B cell (primary cell): Measurements from ENCODE around the gene METAP1D. TPM values are rescaled to one million over a fixed set of nuclear protein-coding genes. Genes with fewer than 3 reads are reported as not detected.

Experiments used
- ATAC-seq: fragments of 200-7000 bp; cut with Tn5 transposase; one replicate; pipeline ENCODE4 v1.10.0; 2021; ENCODE audit warnings: low read depth, mild to moderate bottlenecking, moderate number of reproducible peaks, moderate library complexity
- CTCF ChIA-PET: fragments of 350-600 bp; sonication (Branson Sonifier 250); formaldehyde crosslinking; loops from one replicate; lab custom pipeline; 2021; ENCODE audit warnings: antibody characterized with exemption, inconsistent platforms; lab: Charles Lee
- POLR2A ChIA-PET: fragments of 350-600 bp; sonication (Branson Sonifier 250); formaldehyde crosslinking; loops from one replicate; lab custom pipeline; 2021; ENCODE audit warnings: antibody characterized with exemption; lab: Charles Lee
- DNase-seq: peaks from one replicate; pipeline ENCODE4 v3.0.0; 2013
- H2AFZ ChIP-seq: 2 replicates; pipeline ENCODE4 v1.6.1; 2012; ENCODE audit warnings: mild to moderate bottlenecking, low read depth, low read length; ENCODE audit not compliant: insufficient read depth, poor library complexity, severe bottlenecking
- H3K27ac ChIP-seq, 2 donors: 1 replicate in 1 of 2; 2 replicates in 1 of 2; pipeline ENCODE4 v1.5.1; 2012 to 2013; ENCODE audit warnings: low read length in 2 of 2, mild to moderate bottlenecking in 2 of 2, moderate library complexity in 1 of 2
- H3K27me3 ChIP-seq, 4 experiments: fragments of 200-600 bp in 1 of 4; sonication (generic) in 1 of 4; replicated peaks in 1 of 4; 1 replicate in 2 of 4; 2 replicates in 2 of 4; pipeline versions ENCODE4 v1.6.1 to v1.7.0; 2013 to 2016; ENCODE audit warnings: low read length in 3 of 4, mild to moderate bottlenecking in 2 of 4, mixed read lengths in 1 of 4, moderate library complexity in 1 of 4; ENCODE audit not compliant: insufficient read depth in 4 of 4, control insufficient read depth in 3 of 4; ENCODE audit errors: control extremely low read depth in 1 of 4
- H3K36me3 ChIP-seq, 2 experiments: replicated peaks in 1 of 2; 1 replicate in 1 of 2; 2 replicates in 1 of 2; pipeline versions ENCODE4 v1.6.1 to v1.7.1; 2013; ENCODE audit warnings: low read length in 1 of 2; ENCODE audit not compliant: insufficient read depth in 2 of 2, control insufficient read depth in 1 of 2; ENCODE audit errors: control extremely low read depth in 1 of 2, extremely low read depth in 1 of 2
- H3K4me1 ChIP-seq, 2 donors: fragments of 200-600 bp in 1 of 2; sonication (generic) in 1 of 2; 1 replicate in 1 of 2; 2 replicates in 1 of 2; pipeline versions ENCODE4 v1.5.1 to v1.6.1; 2013 to 2017; ENCODE audit warnings: low read length in 2 of 2; ENCODE audit not compliant: control insufficient read depth in 2 of 2, insufficient read depth in 2 of 2
- H3K4me2 ChIP-seq: replicated peaks from 2 replicates; pipeline ENCODE3; 2012; ENCODE audit warnings: mild to moderate bottlenecking, low read depth, low read length; ENCODE audit not compliant: poor library complexity, severe bottlenecking
- H3K4me3 ChIP-seq, 5 experiments: fragments of 200-600 bp in 1 of 5; sonication (generic) in 1 of 5; 1 replicate in 3 of 5; 2 replicates in 2 of 5; pipeline versions ENCODE4 v1.5.1 to v1.7.0; 2011 to 2016; ENCODE audit warnings: low read length in 4 of 5, mild to moderate bottlenecking in 4 of 5, low read depth in 2 of 5, control low read depth in 1 of 5, moderate library complexity in 1 of 5; ENCODE audit not compliant: insufficient read depth in 1 of 5; ENCODE audit errors: control extremely low read depth in 1 of 5, extremely low read depth in 1 of 5
- H3K79me2 ChIP-seq: fragments of 200-600 bp; sonication (generic); one replicate; pipeline ENCODE4 v1.6.0; 2016; ENCODE audit warnings: low read length; ENCODE audit not compliant: control insufficient read depth, insufficient read depth
- H3K9ac ChIP-seq: fragments of 200-600 bp; sonication (generic); 2 replicates; pipeline ENCODE4 v1.6.1; 2017; ENCODE audit warnings: mild to moderate bottlenecking, low read length, moderate library complexity
- H3K9me3 ChIP-seq, 3 donors: one replicate each; pipeline versions ENCODE4 v1.6.1 to v1.7.1; 2013; ENCODE audit warnings: low read length in 2 of 3; ENCODE audit not compliant: control insufficient read depth in 2 of 3, insufficient read depth in 1 of 3; ENCODE audit errors: control extremely low read depth in 1 of 3
- H4K20me1 ChIP-seq: 2 replicates; pipeline ENCODE4 v1.6.0; 2012; ENCODE audit warnings: mild to moderate bottlenecking, low read length; ENCODE audit not compliant: insufficient read depth, control insufficient read depth, poor library complexity, severe bottlenecking
- H3K27ac Mint-ChIP-seq: one replicate; pipeline ENCODE4 v1.8.0; 2021; ENCODE audit warnings: mixed read lengths
- H3K27me3 Mint-ChIP-seq: one replicate; pipeline ENCODE4 v1.8.0; 2021; ENCODE audit warnings: mixed read lengths
- H3K4me1 Mint-ChIP-seq: one replicate; pipeline ENCODE4 v1.8.0; 2021; ENCODE audit warnings: mixed read lengths
- H3K4me3 Mint-ChIP-seq: one replicate; pipeline ENCODE4 v1.8.0; 2021; ENCODE audit warnings: mixed read lengths
- H3K9me3 Mint-ChIP-seq: one replicate; pipeline ENCODE4 v1.8.0; 2022; ENCODE audit warnings: mixed read lengths; ENCODE audit not compliant: insufficient read depth
- CTCF ChIP-seq: fragments of 200-600 bp; IDR thresholded peaks from one replicate; pipeline ENCODE4 v1.8.0; 2022; ENCODE audit warnings: antibody characterized with exemption, mild to moderate bottlenecking
- EZH2 ChIP-seq: IDR thresholded peaks from 2 replicates; pipeline ENCODE4 v1.6.1; 2012; ENCODE audit warnings: borderline replicate concordance, low read depth, mild to moderate bottlenecking, moderate library complexity, low read length; ENCODE audit not compliant: insufficient read depth, poor library complexity, severe bottlenecking
- WGBS: methylation state at CpG from one replicate; pipeline ENCODE4 v1.1.5; 2013; ENCODE audit warnings: missing lambda C conversion rate; ENCODE audit not compliant: insufficient coverage; 5-methylcytosine and 5-hydroxymethylcytosine counted together
- intact Hi-C: fragments of 100-400 bp; cut with micrococcal nuclease; formaldehyde crosslinking; loops from one replicate; pipeline ENCODE4 v1.10.0; 2022
- polyA plus RNA-seq: library from polyadenylated mRNA; depleted of rRNA; stranded (reverse); fragments of >200 nt; gene quantifications from 2 replicates; pipeline ENCODE4 v1.2.3, GENCODE V29; 2012
- total RNA-seq, 2 donors: library from RNA; stranded (reverse); fragments of 120-200 nt in 1 of 2; gene quantifications; 1 replicate in 1 of 2; 2 replicates in 1 of 2; pipeline versions ENCODE4 v1.2.3 to v1.2.4, GENCODE V29; 2013 to 2022

Gene METAP1D
- total and polyA plus RNA-seq, 2 donors (not counting 1 experiment from before 2014, with no cell fraction given), result 7.8 to 8.9 TPM

DNA sequence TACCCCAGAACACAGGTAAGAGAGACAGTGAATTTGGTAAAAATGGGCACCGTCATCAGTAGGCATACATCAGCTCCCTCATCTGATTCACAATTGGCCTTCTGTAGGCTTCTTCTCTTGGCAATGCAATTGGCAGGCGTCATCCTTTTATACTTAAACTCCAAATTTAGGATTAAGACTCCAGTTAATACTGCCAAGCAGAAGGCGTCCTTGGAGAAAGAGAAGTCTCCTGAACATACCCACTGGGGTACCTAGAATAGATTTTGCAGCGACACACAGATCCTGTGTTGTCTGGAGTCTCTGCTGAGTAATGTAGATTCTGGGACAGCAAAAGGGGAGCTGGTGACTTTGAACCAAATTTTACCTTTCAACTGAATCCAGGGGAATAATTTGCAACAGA, 592 bp upstream of the METAP1D start:
- Histone ChIP-seq H3K36me3 (no peaks in the 10 kb centered on the region), H3K9ac (peak overlapping the region; percentile 96), H3K79me2 (no peaks in the 10 kb centered on the region), H4K20me1 (no peaks in the 10 kb centered on the region), H3K27me3 (peaks cover 0 to 7% (median 0%) of the 10 kb centered on the region in 4 experiments), H3K4me3 (peak overlapping the region; percentile 55 to 93 (median 83)), H3K4me1 (peaks cover 13 to 14% of the 10 kb centered on the region in 2 donors), H3K4me2 (peak overlapping the region; percentile 88), H2AFZ (peak overlapping the region; percentile 100), H3K27ac (peak overlapping the region in 1 of 2 donors; percentile 73), H3K9me3 (no peaks in the 10 kb centered on the region)
- intact Hi-C loops, result loop anchor here (1.0 to 2.0 kb wide), 3 partner anchors 77 to 558 kb away; partner anchors contain the start of genes HAT1, PDK1 and SLC25A12
- POLR2A ChIA-PET, result no interaction called here
- no peaks in the 10 kb centered on the region for H3K9me3 Mint-ChIP-seq
- peaks cover 18% of the 10 kb centered on the region for H3K4me1 Mint-ChIP-seq
- ATAC-seq (no peak), DNase-seq (no peak)
- CTCF ChIA-PET, result no interaction called here
- TF ChIP-seq CTCF (no peak), EZH2 (no peak)
- H3K27ac Mint-ChIP-seq, result peak overlapping the region; percentile 79
- peaks cover 10% of the 10 kb centered on the region for H3K27me3 Mint-ChIP-seq
- 0% methylated on average over 1 of the region's 4 CpGs for WGBS
- H3K4me3 Mint-ChIP-seq, result peak overlapping the region; percentile 98

- ChIA-PET POLR2A (interaction anchor here (0.7 kb wide), 1 partner anchor 510 kb away, joined by 3 read pairs; no protein-coding TSS in a partner anchor), CTCF (interaction anchor here (0.7 to 1.2 kb wide), 2 partner anchors 120 to 461 kb away, joined by 3 to 4 read pairs; no protein-coding TSS in a partner anchor)
- H3K79me2 ChIP-seq, result no peaks in the 10 kb centered on the region
- peaks cover 0 to 3% (median 0%) of the 10 kb centered on the region in 4 experiments for H3K27me3 ChIP-seq
- H3K4me3 Mint-ChIP-seq, result peak overlapping the region; percentile 98
- DNase-seq, result no peak
- peak overlapping the region; percentile 100 for H2AFZ ChIP-seq
- H3K9me3 Mint-ChIP-seq, result no peaks in the 10 kb centered on the region
- H3K4me1 ChIP-seq, result peaks cover 13 to 14% of the 10 kb centered on the region in 2 donors
- intact Hi-C loops, result loop anchor here (1.0 kb wide), 1 partner anchor 314 kb away; the partner anchor contains the start of gene DYNC1I2
- peak overlapping the region; percentile 93 for H3K27ac Mint-ChIP-seq
- H3K4me2 ChIP-seq, result peak overlapping the region; percentile 88
- H3K27me3 Mint-ChIP-seq, result peaks cover 3% of the 10 kb centered on the region
- no peak for ATAC-seq
- H3K27ac ChIP-seq, result no peak overlapping the region
- WGBS, result 87% methylated on average over 8 of the region's 13 CpGs
- H3K4me3 ChIP-seq, result no peak overlapping the region
- H3K36me3 ChIP-seq, result no peaks in the 10 kb centered on the region
- TF ChIP-seq CTCF (no peak), EZH2 (no peak)
- H4K20me1 ChIP-seq, result no peaks in the 10 kb centered on the region
- no peak overlapping the region for H3K9ac ChIP-seq
- H3K9me3 ChIP-seq, result no peaks in the 10 kb centered on the region
- H3K4me1 Mint-ChIP-seq, result peaks cover 18% of the 10 kb centered on the region
Measured at GRCh38 chr2:172000696-172001361, 1.1 kb downstream of the METAP1D start.
